NCI-H1092 (cell line): ENCODE results near the gene GRAMD1B.

Experiments used
- DNase-seq: peaks from one replicate; lab custom pipeline; 2025; lab: John Stamatoyannopoulos, UW

The GRAMD1B gene

GRCh38 chr11:123587559-123587958 lies 157.5 kb downstream of the GRAMD1B start:
- no peak for DNase-seq

GRCh38 chr11:123588117-123588863 lies 158.2 kb downstream of the GRAMD1B start:
- no peak for DNase-seq

- no peak for DNase-seq
Observed at GRCh38 chr11:123588864-123589262, 158.8 kb downstream of the GRAMD1B start.

- DNase-seq: no peak
Observed at GRCh38 chr11:123590296-123590912, 160.3 kb downstream of the GRAMD1B start.

- no peak for DNase-seq
Observed at GRCh38 chr11:123593570-123593969, 163.5 kb downstream of the GRAMD1B start.

GRCh38 chr11:123594188-123594901 lies 164.3 kb downstream of the GRAMD1B start:
- no peak for DNase-seq

GRCh38 chr11:123594921-123595320 lies 164.9 kb downstream of the GRAMD1B start:
- DNase-seq: no peak

- DNase-seq: no peak
Observed at GRCh38 chr11:123597859-123598258, 167.8 kb downstream of the GRAMD1B start.

GRCh38 chr11:123601136-123601535 lies 171.1 kb downstream of the GRAMD1B start:
- no peak for DNase-seq

- no peak for DNase-seq
Observed at GRCh38 chr11:123601743-123602142, 171.7 kb downstream of the GRAMD1B start.

GRCh38 chr11:123603666-123604065 lies 173.6 kb downstream of the GRAMD1B start:
- DNase-seq: no peak

- no peak for DNase-seq
Observed at GRCh38 chr11:123607781-123608180, 177.7 kb downstream of the GRAMD1B start.

GRCh38 chr11:123608371-123608770 lies 178.3 kb downstream of the GRAMD1B start:
- DNase-seq: no peak

- no peak for DNase-seq
Observed at GRCh38 chr11:123608945-123609344, 178.9 kb downstream of the GRAMD1B start.

GRCh38 chr11:123611698-123612097 lies 181.6 kb downstream of the GRAMD1B start:
- no peak for DNase-seq

- DNase-seq: no peak
Observed at GRCh38 chr11:123616505-123617198, 186.6 kb downstream of the GRAMD1B start.

GRCh38 chr11:123622576-123622975 lies 192.5 kb downstream of the GRAMD1B start:
- no peak for DNase-seq

GRCh38 chr11:123624974-123625373 lies 194.9 kb downstream of the GRAMD1B start:
- DNase-seq: no peak

- DNase-seq: no peak
Observed at GRCh38 chr11:123628936-123629683, 199.0 kb downstream of the GRAMD1B start.

GRCh38 chr11:123630126-123630608 lies 200.1 kb downstream of the GRAMD1B start:
- DNase-seq: no peak

GRCh38 chr11:123640029-123640428 lies 210.0 kb downstream of the GRAMD1B start:
- DNase-seq: no peak
